WI38 (cell line): Measurements from ENCODE around the gene RECK.

Source experiments
- H3K4me3 ChIP-seq: 2 replicates; pipeline ENCODE4 v1.5.1; 2011; ENCODE audit warnings: low read depth, mild to moderate bottlenecking, control low read depth, low read length
- TF ChIP-seq, protein P1 (sequence below): IDR thresholded peaks from 2 replicates; pipeline ENCODE4 v1.5.1; 2012; ENCODE audit warnings: low read depth, mild to moderate bottlenecking, control low read depth, low read length

The RECK gene

DNA sequence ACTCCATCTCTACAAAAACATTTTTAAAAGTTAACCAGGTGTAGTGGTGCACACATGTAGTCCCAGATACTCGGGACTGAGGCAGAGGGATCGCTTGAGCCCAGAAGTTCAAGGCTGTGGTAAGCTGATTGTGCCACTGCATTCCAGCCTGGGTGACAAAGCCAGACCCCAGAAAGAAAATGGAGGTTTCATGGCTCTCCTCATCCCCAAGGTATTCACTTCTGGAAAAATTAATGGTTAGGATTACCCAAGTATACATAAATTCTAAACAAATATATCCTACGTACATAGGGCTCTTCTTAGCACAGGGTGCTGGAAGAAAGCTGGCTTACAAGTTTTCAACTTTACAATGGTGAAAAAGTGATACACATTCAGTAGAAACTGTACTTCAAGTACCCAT, 18.6 kb upstream of the RECK start:
- TF ChIP-seq, protein P1, sequence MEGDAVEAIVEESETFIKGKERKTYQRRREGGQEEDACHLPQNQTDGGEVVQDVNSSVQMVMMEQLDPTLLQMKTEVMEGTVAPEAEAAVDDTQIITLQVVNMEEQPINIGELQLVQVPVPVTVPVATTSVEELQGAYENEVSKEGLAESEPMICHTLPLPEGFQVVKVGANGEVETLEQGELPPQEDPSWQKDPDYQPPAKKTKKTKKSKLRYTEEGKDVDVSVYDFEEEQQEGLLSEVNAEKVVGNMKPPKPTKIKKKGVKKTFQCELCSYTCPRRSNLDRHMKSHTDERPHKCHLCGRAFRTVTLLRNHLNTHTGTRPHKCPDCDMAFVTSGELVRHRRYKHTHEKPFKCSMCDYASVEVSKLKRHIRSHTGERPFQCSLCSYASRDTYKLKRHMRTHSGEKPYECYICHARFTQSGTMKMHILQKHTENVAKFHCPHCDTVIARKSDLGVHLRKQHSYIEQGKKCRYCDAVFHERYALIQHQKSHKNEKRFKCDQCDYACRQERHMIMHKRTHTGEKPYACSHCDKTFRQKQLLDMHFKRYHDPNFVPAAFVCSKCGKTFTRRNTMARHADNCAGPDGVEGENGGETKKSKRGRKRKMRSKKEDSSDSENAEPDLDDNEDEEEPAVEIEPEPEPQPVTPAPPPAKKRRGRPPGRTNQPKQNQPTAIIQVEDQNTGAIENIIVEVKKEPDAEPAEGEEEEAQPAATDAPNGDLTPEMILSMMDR = no peak
- no peak overlapping the region for H3K4me3 ChIP-seq

DNA sequence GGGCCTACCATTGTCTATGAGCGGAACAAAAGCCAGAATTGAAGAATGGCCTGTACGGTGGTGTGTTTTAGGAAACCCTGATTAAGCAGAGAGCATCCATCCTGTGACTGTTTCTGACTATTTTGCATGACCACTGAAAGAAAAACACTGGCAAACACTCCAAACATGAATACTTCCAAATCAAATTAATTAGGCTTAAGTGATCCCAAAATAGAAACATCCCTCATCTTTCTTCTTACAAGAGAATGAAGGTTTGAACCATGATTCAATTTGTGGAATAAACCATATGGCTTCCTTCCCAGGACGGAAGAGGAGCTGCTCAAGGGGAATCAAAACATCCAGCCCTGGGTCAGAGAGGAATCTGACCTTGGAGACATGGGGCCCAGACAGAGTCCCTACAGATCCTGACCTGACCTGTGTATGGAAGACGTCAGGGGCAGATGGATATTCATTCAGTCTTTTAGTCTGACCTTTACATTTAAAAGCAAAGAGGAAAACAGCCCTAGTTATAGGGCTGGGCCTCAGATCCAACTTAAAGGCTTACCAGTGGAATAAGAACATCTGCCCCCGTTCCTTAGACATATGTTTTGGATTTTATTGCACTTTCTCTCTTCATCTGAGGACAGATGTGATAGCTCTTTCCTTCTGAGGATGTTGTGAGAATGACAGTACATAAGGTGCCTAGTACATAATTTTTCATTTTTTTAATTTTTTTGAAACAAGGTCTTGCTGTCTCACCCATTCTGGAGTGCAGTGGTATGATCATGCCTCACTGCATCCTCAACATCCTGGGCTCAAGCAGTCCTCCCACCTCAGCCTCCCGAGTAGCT, 17.6 kb upstream of the RECK start:
- TF ChIP-seq, protein P1 = no peak
- H3K4me3 ChIP-seq = no peak overlapping the region

DNA sequence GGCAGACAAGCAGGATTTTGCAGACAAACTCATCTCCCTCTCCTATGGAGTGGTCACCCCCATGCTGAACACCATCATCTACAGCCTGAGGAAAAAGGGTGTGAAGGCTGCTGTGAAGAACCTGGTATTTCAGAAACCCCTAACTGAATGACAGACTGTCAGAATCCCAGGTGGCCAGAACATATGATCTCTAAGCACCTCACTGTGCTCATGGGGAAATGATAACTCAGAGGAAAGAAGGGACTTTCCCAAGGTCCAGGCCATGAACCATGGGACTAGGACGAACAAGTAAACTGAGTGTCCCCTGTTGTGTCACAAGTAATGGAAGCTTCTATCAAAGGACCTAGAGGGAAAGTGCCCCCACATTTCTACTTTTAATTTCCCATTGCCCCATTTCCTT, 14.7 kb upstream of the RECK start:
- H3K4me3 ChIP-seq = no peak overlapping the region
- TF ChIP-seq, protein P1 = no peak

DNA sequence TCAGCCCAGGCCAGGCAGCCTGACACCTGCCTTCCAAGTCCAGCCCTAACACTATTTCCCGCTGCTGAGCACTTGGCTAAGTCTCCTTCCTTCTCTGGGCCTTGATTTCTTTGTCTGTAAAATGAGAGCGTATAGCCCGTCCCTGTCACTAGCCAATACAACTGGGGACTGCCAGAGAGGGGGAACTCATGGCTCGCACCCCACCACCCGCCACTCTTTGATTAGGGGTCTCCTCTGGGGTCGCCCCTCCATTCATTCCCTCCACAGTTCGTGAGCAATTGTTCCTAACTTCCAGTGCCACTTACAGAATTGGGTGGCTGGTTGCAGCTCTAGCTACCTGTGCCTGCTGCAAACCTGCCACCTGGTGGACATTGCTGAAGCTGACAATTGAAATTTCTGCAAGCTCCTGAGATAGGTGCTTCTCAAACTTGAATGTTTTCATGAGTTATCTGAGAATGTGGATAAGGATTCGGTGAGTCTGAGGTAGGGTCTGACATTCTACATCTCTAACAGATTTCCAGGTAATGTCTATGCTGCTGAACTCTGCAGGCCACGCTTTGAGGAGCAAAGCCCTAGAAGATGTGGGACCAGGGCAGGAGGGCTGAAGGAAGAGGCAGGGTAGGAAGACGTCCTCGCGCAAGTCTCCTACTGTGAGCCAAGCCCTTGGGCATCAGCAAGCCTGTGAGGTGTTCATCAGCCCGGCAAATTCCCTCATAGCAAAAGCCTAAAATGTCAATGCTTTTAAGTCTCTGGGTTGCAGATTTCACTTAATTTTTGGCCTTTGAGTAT, 13.3 kb upstream of the RECK start:
- TF ChIP-seq, protein P1 = peak; percentile 69
- H3K4me3 ChIP-seq = no peak overlapping the region

DNA sequence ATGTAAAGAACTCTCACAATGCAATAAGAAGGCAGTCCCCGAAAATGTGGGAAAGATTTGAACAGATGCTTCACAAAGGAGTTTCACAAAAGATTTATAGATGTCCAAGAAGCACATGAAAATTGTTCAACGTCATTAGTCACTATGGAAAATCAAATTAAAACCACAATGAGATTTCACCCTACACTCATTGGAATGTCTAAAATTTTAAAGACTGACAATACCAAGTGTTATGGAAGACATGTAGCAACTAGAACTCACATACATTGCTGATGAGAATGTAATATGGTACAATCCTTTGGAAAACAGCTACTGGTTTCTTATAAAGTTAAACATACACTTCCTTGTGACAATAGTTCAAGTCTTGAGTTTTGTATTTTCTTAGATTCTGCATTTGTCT, 11.0 kb upstream of the RECK start:
- TF ChIP-seq, protein P1 = no peak
- no peak overlapping the region for H3K4me3 ChIP-seq

DNA sequence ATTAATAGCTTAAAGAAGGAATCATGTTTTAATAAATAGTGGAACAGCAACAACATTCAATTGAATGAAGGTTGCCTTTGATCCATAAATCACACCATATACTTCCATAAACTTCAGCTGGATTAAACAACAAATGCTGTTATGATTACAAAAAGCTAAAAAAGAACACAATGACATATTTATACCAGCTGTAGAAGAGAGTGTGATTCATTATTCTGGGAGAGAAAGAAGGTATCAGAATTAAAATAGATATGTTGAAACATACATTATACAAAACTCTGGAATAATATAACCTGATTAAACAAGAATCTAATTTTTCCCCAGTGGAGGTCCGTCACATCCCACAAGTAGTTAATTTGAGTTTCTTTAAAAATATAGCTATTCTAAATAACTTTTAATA, 7.5 kb upstream of the RECK start:
- H3K4me3 ChIP-seq = no peak overlapping the region; the same call in 1 of the 2 replicates
- TF ChIP-seq, protein P1 = no peak
